SK-N-MC (cell line): Measurements from ENCODE around the gene DCBLD1.
"Not testable (repeated sequence)": the region's sequence is repeated elsewhere in the genome, so short reads cannot be mapped to it uniquely, and the experiment has no call there.

Experiments
- DNase-seq: peaks from one replicate; pipeline ENCODE4 v3.0.0-alpha.2; 2011; ENCODE audit warnings: low read depth, low spot score
- H3K27ac ChIP-seq: fragments of 200-600 bp; sonication (generic); 2 replicates; pipeline ENCODE4 v1.5.1; 2016; ENCODE audit warnings: mixed run types
- H3K36me3 ChIP-seq: fragments of 200-600 bp; sonication (generic); 2 replicates; pipeline ENCODE4 v1.6.1; 2017; ENCODE audit warnings: antibody characterized with exemption, low read length, mixed read lengths; ENCODE audit not compliant: insufficient read depth
- H3K4me3 ChIP-seq: fragments of 200-600 bp; sonication (generic); 2 replicates; pipeline ENCODE4 v1.5.1; 2016
- H3K9ac ChIP-seq: fragments of 200-600 bp; sonication (generic); 2 replicates; pipeline ENCODE4 v1.8.0; 2017; ENCODE audit warnings: mixed run types, mixed read lengths; ENCODE audit not compliant: insufficient read length
- H3K9me3 ChIP-seq: fragments of 200-600 bp; sonication (generic); 2 replicates; pipeline ENCODE4 v1.6.1; 2017; ENCODE audit warnings: low read depth, mild to moderate bottlenecking, antibody characterized with exemption, low read length, moderate library complexity, mixed read lengths
- EZH2 ChIP-seq: fragments of 200-600 bp; sonication (generic); IDR thresholded peaks from one replicate; pipeline ENCODE4 v1.6.1; 2017; ENCODE audit warnings: antibody characterized with exemption
- FOXP2 ChIP-seq: optimal IDR thresholded peaks from 2 replicates; pipeline ENCODE3; 2011; ENCODE audit warnings: mild to moderate bottlenecking, moderate library complexity; ENCODE audit not compliant: insufficient read depth; ENCODE audit errors: extremely low read length, control extremely low read depth
- POLR2AphosphoS5 ChIP-seq: IDR thresholded peaks from 2 replicates; pipeline ENCODE4 v1.6.1; 2012; ENCODE audit warnings: mild to moderate bottlenecking, low read depth, low read length, borderline replicate concordance

DCBLD1 gene

GRCh38 chr6:117512987-117513573 lies 30.6 kb downstream of the DCBLD1 start:
- no peak overlapping the region for H3K9ac ChIP-seq
- no peaks in the 10 kb centered on the region for H3K36me3 ChIP-seq
- H3K27ac ChIP-seq = no peak overlapping the region
- H3K9me3 ChIP-seq = no peaks in the 10 kb centered on the region
- no peak for DNase-seq
- TF ChIP-seq FOXP2 = no peak
- TF ChIP-seq POLR2AphosphoS5 = no peak
- no peak for TF ChIP-seq EZH2
- no peak overlapping the region for H3K4me3 ChIP-seq

- no peak overlapping the region for H3K27ac ChIP-seq
- H3K9ac ChIP-seq = no peak overlapping the region
- no peak for DNase-seq
- TF ChIP-seq FOXP2 = no peak
- no peak for TF ChIP-seq EZH2
- no peak for TF ChIP-seq POLR2AphosphoS5
- no peaks in the 10 kb centered on the region for H3K36me3 ChIP-seq
- no peaks in the 10 kb centered on the region for H3K9me3 ChIP-seq
- H3K4me3 ChIP-seq = no peak overlapping the region
Observed at GRCh38 chr6:117513778-117514365, 31.4 kb downstream of the DCBLD1 start.

- no peak overlapping the region for H3K9ac ChIP-seq
- no peak overlapping the region for H3K27ac ChIP-seq
- no peaks in the 10 kb centered on the region for H3K9me3 ChIP-seq
- H3K36me3 ChIP-seq = no peaks in the 10 kb centered on the region
- H3K4me3 ChIP-seq = no peak overlapping the region
- TF ChIP-seq EZH2 (no peak), FOXP2 (no peak), POLR2AphosphoS5 (no peak)
- no peak for DNase-seq
Observed at GRCh38 chr6:117514655-117515054, 32.2 kb downstream of the DCBLD1 start.

GRCh38 chr6:117515326-117515725 lies 32.9 kb downstream of the DCBLD1 start:
- TF ChIP-seq EZH2 (no peak), POLR2AphosphoS5 (no peak), FOXP2 (no peak)
- Histone ChIP-seq H3K4me3 (no peak overlapping the region), H3K36me3 (no peaks in the 10 kb centered on the region), H3K9ac (no peak overlapping the region), H3K9me3 (no peaks in the 10 kb centered on the region), H3K27ac (no peak overlapping the region)
- DNase-seq = no peak

GRCh38 chr6:117517995-117518394 lies 35.5 kb downstream of the DCBLD1 start:
- not testable (repeated sequence) for H3K27ac ChIP-seq, H3K9me3 ChIP-seq, DNase-seq, H3K4me3 ChIP-seq, H3K36me3 ChIP-seq, H3K9ac ChIP-seq

- H3K27ac ChIP-seq = no peak overlapping the region
- H3K36me3 ChIP-seq = no peaks in the 10 kb centered on the region
- H3K9ac ChIP-seq = no peak overlapping the region
- DNase-seq = no peak
- H3K4me3 ChIP-seq = no peak overlapping the region
- TF ChIP-seq FOXP2 (no peak), POLR2AphosphoS5 (no peak), EZH2 (no peak)
- H3K9me3 ChIP-seq = no peaks in the 10 kb centered on the region
Observed at GRCh38 chr6:117518870-117519269, 36.4 kb downstream of the DCBLD1 start.

GRCh38 chr6:117520603-117521395 lies 38.3 kb downstream of the DCBLD1 start:
- no peak for TF ChIP-seq FOXP2
- no peak for TF ChIP-seq POLR2AphosphoS5
- no peak for TF ChIP-seq EZH2
- DNase-seq = no peak
- no peak overlapping the region for H3K27ac ChIP-seq
- H3K4me3 ChIP-seq = no peak overlapping the region
- H3K9ac ChIP-seq = no peak overlapping the region
- H3K9me3 ChIP-seq = no peaks in the 10 kb centered on the region
- no peaks in the 10 kb centered on the region for H3K36me3 ChIP-seq

GRCh38 chr6:117521791-117522502 lies 39.5 kb downstream of the DCBLD1 start:
- no peak for DNase-seq
- no peak for TF ChIP-seq FOXP2
- no peak for TF ChIP-seq EZH2
- TF ChIP-seq POLR2AphosphoS5 = no peak
- no peak overlapping the region for H3K9ac ChIP-seq
- no peaks in the 10 kb centered on the region for H3K36me3 ChIP-seq
- no peak overlapping the region for H3K27ac ChIP-seq
- no peaks in the 10 kb centered on the region for H3K9me3 ChIP-seq
- H3K4me3 ChIP-seq = no peak overlapping the region

GRCh38 chr6:117525607-117526006 lies 43.1 kb downstream of the DCBLD1 start:
- Histone ChIP-seq H3K36me3 (no peaks in the 10 kb centered on the region), H3K9ac (no peak overlapping the region), H3K9me3 (no peaks in the 10 kb centered on the region), H3K4me3 (no peak overlapping the region), H3K27ac (no peak overlapping the region)
- DNase-seq = no peak
- TF ChIP-seq FOXP2 = no peak
- no peak for TF ChIP-seq POLR2AphosphoS5
- TF ChIP-seq EZH2 = no peak
